AG09309 (cell line): ENCODE data around the gene AAK1.
A peak's percentile ranks its signal among the peaks of the same experiment; 100 is the strongest.

Experiments used
- DNase-seq: peaks from one replicate; pipeline ENCODE4 v3.0.0-alpha.2; 2010; ENCODE audit warnings: low read depth
- H3K4me3 ChIP-seq: 2 replicates; pipeline ENCODE4 v1.5.1; 2011; ENCODE audit warnings: mild to moderate bottlenecking, low read depth, low read length, moderate library complexity; ENCODE audit not compliant: control insufficient read depth
- TF ChIP-seq, protein P1 (sequence below): IDR thresholded peaks from 2 replicates; pipeline ENCODE4 v1.5.1; 2011; ENCODE audit warnings: mild to moderate bottlenecking, low read depth, low read length, inconsistent platforms; ENCODE audit not compliant: insufficient read depth, control insufficient read depth; ENCODE audit errors: missing control alignments

AAK1 gene

DNA sequence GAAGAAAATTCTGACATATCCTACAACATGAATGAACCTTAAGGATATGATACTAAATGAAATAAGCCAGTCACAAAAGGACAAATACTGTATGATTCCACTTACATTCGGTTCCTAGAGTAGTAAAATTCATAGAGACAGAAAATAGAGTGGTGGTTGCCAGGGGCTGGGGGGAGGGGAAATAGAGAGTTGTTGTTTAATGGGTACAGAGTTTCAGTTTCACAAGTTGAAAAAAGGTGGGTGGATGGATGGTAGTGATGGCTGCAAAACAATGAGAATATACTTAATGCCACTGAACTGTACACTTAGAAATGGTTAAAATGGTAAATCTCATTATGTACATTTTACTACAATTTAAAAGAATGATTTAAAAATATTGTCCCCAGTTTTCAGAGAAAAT is 153.1 kb downstream of the AAK1 start:
- no peak overlapping the region for H3K4me3 ChIP-seq
- TF ChIP-seq, protein P1, sequence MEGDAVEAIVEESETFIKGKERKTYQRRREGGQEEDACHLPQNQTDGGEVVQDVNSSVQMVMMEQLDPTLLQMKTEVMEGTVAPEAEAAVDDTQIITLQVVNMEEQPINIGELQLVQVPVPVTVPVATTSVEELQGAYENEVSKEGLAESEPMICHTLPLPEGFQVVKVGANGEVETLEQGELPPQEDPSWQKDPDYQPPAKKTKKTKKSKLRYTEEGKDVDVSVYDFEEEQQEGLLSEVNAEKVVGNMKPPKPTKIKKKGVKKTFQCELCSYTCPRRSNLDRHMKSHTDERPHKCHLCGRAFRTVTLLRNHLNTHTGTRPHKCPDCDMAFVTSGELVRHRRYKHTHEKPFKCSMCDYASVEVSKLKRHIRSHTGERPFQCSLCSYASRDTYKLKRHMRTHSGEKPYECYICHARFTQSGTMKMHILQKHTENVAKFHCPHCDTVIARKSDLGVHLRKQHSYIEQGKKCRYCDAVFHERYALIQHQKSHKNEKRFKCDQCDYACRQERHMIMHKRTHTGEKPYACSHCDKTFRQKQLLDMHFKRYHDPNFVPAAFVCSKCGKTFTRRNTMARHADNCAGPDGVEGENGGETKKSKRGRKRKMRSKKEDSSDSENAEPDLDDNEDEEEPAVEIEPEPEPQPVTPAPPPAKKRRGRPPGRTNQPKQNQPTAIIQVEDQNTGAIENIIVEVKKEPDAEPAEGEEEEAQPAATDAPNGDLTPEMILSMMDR, result no peak
- no peak for DNase-seq

DNA sequence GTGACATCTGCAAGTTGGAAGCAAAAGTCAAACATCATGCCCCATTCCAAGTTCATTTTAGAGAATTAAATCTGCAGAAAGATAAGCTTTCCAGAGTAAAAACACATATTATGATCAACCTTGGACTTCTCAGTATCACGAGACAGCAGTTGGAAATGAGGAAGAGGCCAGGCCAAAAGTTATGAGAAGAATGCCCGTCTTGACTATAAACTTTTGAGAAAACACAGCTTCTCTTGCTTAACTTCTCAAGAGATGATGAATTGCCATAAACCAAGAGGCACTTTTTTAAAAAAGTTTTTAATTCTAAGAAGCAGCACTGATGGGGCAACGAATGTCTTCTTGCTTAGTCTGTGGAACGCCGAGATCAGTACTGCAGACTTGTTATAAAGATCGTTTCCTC is 153.7 kb downstream of the AAK1 start:
- TF ChIP-seq, protein P1, result no peak
- peak; percentile 45 for DNase-seq
- H3K4me3 ChIP-seq, result no peak overlapping the region

DNA sequence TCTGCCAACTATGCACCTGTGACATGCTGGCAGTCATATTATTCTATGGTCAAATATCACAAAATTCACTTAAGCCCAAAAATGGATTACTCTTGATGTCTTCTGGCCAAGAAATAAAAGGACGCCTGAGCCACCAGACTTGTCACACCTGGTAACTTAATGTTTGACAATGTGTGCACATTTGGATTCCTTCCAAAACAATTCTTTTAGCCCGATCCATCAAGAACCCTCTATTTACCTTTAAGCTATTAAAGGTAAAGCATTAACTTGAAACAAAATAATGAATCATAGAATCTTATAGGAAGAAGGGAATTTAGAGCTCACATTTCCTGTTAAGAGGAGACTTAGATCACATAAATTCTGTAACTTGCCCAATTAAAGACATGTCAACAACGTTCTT is 159.8 kb downstream of the AAK1 start:
- H3K4me3 ChIP-seq, result no peak overlapping the region
- no peak for DNase-seq
- TF ChIP-seq, protein P1, result no peak

DNA sequence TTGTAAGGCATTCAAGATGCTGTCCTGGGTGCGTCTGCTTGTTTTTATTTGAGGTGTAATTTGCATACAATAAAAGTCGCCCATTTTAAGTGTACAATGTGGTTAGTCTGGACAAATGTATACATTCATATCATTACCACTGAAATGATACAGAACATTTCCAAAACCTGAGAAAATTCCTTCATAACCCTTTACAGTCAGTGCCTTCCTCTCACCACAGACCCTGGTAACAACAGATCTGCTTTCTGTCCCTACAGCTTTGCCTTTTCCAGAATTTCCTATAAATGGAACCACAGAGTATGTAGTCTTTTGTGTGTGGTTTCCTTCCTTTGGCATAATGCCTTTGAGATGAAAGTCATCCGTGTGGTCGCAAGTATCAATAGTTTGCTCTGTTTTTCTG is 160.5 kb downstream of the AAK1 start:
- H3K4me3 ChIP-seq, result no peak overlapping the region
- no peak for DNase-seq
- TF ChIP-seq, protein P1, result no peak

DNA sequence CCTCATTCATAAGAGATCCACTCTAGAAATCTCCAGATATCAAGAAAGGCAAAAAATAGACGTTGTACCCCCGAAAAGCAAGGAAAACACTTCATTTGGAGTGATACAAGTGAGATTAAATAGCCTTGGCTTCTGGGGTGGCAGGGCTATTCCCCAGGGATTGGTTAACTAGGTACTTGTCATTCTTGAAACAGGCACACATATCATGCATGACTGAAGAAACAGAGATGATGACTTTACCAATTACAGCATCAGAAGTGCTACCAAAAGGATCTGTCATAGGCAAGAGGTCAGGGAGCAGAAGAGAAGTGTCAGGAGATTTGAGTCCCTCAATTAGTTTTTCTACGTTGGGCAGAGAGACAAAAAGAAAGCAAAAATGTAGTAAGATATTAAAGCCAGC is 161.1 kb downstream of the AAK1 start:
- H3K4me3 ChIP-seq, result no peak overlapping the region
- no peak for DNase-seq
- TF ChIP-seq, protein P1, result no peak

DNA sequence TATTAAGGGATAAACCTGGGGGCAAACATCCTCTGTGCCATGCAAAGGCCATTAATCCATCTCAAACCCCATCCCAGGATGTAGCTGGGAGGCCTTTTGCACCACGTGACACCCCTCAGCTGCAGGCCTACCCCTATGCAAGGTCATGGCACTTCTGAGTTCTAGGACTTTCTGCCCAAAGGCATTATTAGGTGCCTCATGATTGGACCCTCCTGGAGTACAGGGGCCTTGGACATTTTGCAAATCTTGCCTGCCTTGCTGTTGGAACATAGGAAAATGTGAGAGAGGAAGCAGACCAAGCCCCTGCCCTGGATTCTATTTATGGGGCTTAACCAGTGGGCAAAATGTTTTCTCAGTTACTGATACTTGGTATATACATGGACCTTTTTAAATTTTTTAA is 162.1 kb downstream of the AAK1 start:
- TF ChIP-seq, protein P1, result no peak
- DNase-seq, result no peak
- no peak overlapping the region for H3K4me3 ChIP-seq

DNA sequence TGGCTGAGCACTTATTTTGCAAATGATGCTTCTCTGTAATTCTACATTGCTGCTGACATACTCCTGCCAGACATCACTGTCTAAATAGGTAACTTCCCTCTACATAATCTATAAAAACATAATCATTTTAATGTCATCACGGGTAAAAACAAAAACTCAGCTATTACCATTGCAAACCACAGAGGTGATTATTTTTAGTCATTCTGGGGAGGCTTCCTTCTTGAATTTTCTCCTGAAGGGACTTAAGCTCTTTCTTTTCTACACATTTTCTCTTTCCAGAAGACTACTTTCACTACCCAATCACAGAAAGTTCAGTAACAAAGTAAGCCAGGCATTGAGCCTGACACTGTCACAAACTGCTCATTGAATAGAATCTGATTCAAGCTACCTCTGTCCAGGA is 165.9 kb downstream of the AAK1 start:
- TF ChIP-seq, protein P1, result no peak
- DNase-seq, result no peak
- no peak overlapping the region for H3K4me3 ChIP-seq
